Liver (tissue), 9 donors: ENCODE results near the gene CCDC30. TPM values are rescaled to one million over a fixed set of nuclear protein-coding genes. Genes with fewer than 3 reads are reported as not detected.

Experiments used
- DNase-seq: peaks from one replicate; pipeline ENCODE4 v3.0.0-alpha.2; 2017; ENCODE audit warnings: low spot score
- H3K27ac ChIP-seq, 2 donors: one replicate each; pipeline ENCODE4 v1.7.0; 2013; ENCODE audit warnings: inconsistent platforms in 2 of 2, low read length in 2 of 2, control low read depth in 1 of 2, low read depth in 1 of 2, mild to moderate bottlenecking in 1 of 2
- H3K27me3 ChIP-seq, 4 donors: one replicate each; pipeline versions ENCODE4 v1.6.1 to v1.7.0; 2013; ENCODE audit warnings: low read length in 3 of 4, inconsistent platforms in 1 of 4, mild to moderate bottlenecking in 1 of 4, moderate library complexity in 1 of 4; ENCODE audit not compliant: control insufficient read depth in 4 of 4, insufficient read depth in 4 of 4
- H3K36me3 ChIP-seq, 4 donors: one replicate each; pipeline versions ENCODE4 v1.6.1 to v1.7.0; 2013; ENCODE audit warnings: low read length in 3 of 4, mild to moderate bottlenecking in 3 of 4, low read depth in 1 of 4, moderate library complexity in 1 of 4; ENCODE audit not compliant: control insufficient read depth in 4 of 4, insufficient read depth in 3 of 4
- H3K4me1 ChIP-seq, 4 donors: one replicate each; pipeline versions ENCODE4 v1.6.1 to v1.7.0; 2013; ENCODE audit warnings: low read length in 3 of 4, mild to moderate bottlenecking in 3 of 4, moderate library complexity in 1 of 4; ENCODE audit not compliant: control insufficient read depth in 4 of 4, insufficient read depth in 4 of 4
- H3K4me3 ChIP-seq, 3 donors: one replicate each; pipeline versions ENCODE4 v1.6.1 to v1.7.0; 2013; ENCODE audit warnings: low read length in 3 of 3, control low read depth in 1 of 3, low read depth in 1 of 3, mild to moderate bottlenecking in 1 of 3
- H3K9ac ChIP-seq, 2 donors: one replicate each; pipeline ENCODE4 v1.7.0; 2013; ENCODE audit warnings: low read length in 2 of 2, mild to moderate bottlenecking in 2 of 2, moderate library complexity in 2 of 2, control low read depth in 1 of 2, low read depth in 1 of 2
- H3K9me3 ChIP-seq, 4 donors: one replicate each; pipeline versions ENCODE4 v1.6.1 to v1.7.0; 2013; ENCODE audit warnings: low read length in 3 of 4; ENCODE audit not compliant: control insufficient read depth in 4 of 4
- CTCF ChIP-seq: fragments of 150-350 bp; IDR thresholded peaks from 2 replicates; pipeline ENCODE4 v1.5.1; 2017; ENCODE audit warnings: improper control_type of control experiment, low read depth, low read length; ENCODE audit not compliant: missing input control
- EGR1 ChIP-seq, 2 donors: IDR thresholded peaks; 2 replicates each; pipeline ENCODE4 v1.6.1; 2016 to 2018; ENCODE audit warnings: antibody characterized with exemption in 2 of 2, low read depth in 2 of 2
- FOXA1 ChIP-seq: IDR thresholded peaks from 2 replicates; pipeline ENCODE4 v1.6.1; 2016; ENCODE audit warnings: antibody characterized with exemption
- FOXA2 ChIP-seq: IDR thresholded peaks from 2 replicates; pipeline ENCODE4 v1.6.1; 2016; ENCODE audit warnings: antibody characterized with exemption
- GABPA ChIP-seq, 2 donors: IDR thresholded peaks in 1 of 2; conservative IDR thresholded peaks in 1 of 2; 2 replicates each; pipeline ENCODE4 v1.6.1; 2016; ENCODE audit warnings: antibody characterized with exemption in 2 of 2, mild to moderate bottlenecking in 1 of 2, moderate library complexity in 1 of 2
- HNF4A ChIP-seq, 2 donors: conservative IDR thresholded peaks; 2 replicates each; pipeline ENCODE4 v1.6.1; 2016; ENCODE audit warnings: antibody characterized with exemption in 2 of 2, mild to moderate bottlenecking in 2 of 2
- HNF4G ChIP-seq: IDR thresholded peaks from 2 replicates; pipeline ENCODE4 v1.6.1; 2016; ENCODE audit warnings: antibody characterized with exemption
- JUND ChIP-seq, 2 donors: IDR thresholded peaks; 2 replicates each; pipeline ENCODE4 v1.6.1; 2016; ENCODE audit warnings: antibody characterized with exemption in 2 of 2
- MAX ChIP-seq: IDR thresholded peaks from 2 replicates; pipeline ENCODE4 v1.6.1; 2016; ENCODE audit warnings: antibody characterized with exemption
- NR2F2 ChIP-seq: IDR thresholded peaks from 2 replicates; pipeline ENCODE4 v1.6.1; 2016; ENCODE audit warnings: antibody characterized with exemption
- RAD21 ChIP-seq, 2 donors: IDR thresholded peaks; 2 replicates each; pipeline ENCODE4 v1.6.1; 2016; ENCODE audit warnings: antibody characterized with exemption in 2 of 2, mild to moderate bottlenecking in 2 of 2
- RXRA ChIP-seq, 2 donors: IDR thresholded peaks; 2 replicates each; pipeline ENCODE4 v1.6.1; 2017 to 2018; ENCODE audit warnings: antibody characterized with exemption in 2 of 2, mild to moderate bottlenecking in 1 of 2
- SP1 ChIP-seq: IDR thresholded peaks from 2 replicates; pipeline ENCODE4 v1.6.1; 2018; ENCODE audit warnings: antibody characterized with exemption, mild to moderate bottlenecking
- TAF1 ChIP-seq: conservative IDR thresholded peaks from 2 replicates; pipeline ENCODE4 v1.6.1; 2016; ENCODE audit warnings: antibody characterized with exemption, mild to moderate bottlenecking
- YY1 ChIP-seq: IDR thresholded peaks from 2 replicates; pipeline ENCODE4 v1.6.1; 2016; ENCODE audit warnings: antibody characterized with exemption, mild to moderate bottlenecking
- WGBS: extraction: QIAGEN DNeasy Blood & Tissue Kit; methylation state at CpG from one replicate; pipeline ENCODE4 v1.1.7; 2013; 5-methylcytosine and 5-hydroxymethylcytosine counted together
- polyA plus RNA-seq, 2 donors: library from polyadenylated mRNA; stranded (reverse) in 1 of 2; unstranded in 1 of 2; fragments of 200-250 nt in 1 of 2; fragments of >200 nt in 1 of 2; fragmentation: Nextera tagmentation in 1 of 2; extraction: Ambion mirVana in 1 of 2; gene quantifications; one replicate each; pipeline versions ENCODE4 v1.2.1 to v1.2.3, GENCODE V29; 2013 to 2015
- total RNA-seq, 2 donors: library from RNA; depleted of rRNA; stranded (reverse); fragments of >200 nt; gene quantifications; one replicate each; pipeline ENCODE4 v1.2.3, GENCODE V29; 2014
- TF ChIP-seq, protein P1 (sequence below): IDR thresholded peaks from 2 replicates; pipeline ENCODE4 v1.6.1; 2016; ENCODE audit warnings: antibody characterized with exemption
- TF ChIP-seq, protein P2 (sequence below): IDR thresholded peaks from 2 replicates; pipeline ENCODE4 v1.6.1; 2016; ENCODE audit warnings: antibody characterized with exemption, mild to moderate bottlenecking
- TF ChIP-seq, protein P3 (sequence below): IDR thresholded peaks from 2 replicates; pipeline ENCODE4 v1.6.1; 2016; ENCODE audit warnings: antibody characterized with exemption
- donor health status: healthy.
- donor health status: healthy.
- donor health status: healthy.
- donor health status: healthy.
- donor health status: healthy.

Gene CCDC30
- total and polyA plus RNA-seq, 4 donors = 0.07 to 2.0 (median 1.3) TPM

DNA sequence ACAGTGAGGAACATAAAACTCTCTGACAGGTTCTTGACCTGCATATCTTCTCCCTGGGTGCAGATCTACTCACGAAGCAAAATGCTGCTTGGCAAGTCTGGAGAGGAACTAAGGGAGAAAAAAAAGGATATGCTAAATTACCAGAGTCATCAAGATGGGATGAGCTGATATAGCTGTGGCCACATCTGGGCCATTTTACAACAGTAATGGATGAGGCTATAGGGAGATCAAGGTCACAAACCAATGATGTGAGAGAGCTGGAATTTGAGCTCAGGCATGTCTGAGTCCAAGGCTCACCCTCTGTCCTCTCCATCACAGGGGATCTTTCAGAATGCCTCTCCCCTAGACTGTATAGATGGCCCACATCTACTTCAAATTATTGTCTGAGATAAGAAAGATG is 33.5 kb upstream of the CCDC30 start:
- H3K27ac ChIP-seq = no peak overlapping the region
- H3K4me1 ChIP-seq = peaks cover 0 to 17% (median 16%) of the 10 kb centered on the region in 4 donors
- no peak overlapping the region for H3K9ac ChIP-seq
- no peak for TF ChIP-seq YY1
- no peak for TF ChIP-seq HNF4G
- no peak for TF ChIP-seq MAX
- TF ChIP-seq, protein P1, sequence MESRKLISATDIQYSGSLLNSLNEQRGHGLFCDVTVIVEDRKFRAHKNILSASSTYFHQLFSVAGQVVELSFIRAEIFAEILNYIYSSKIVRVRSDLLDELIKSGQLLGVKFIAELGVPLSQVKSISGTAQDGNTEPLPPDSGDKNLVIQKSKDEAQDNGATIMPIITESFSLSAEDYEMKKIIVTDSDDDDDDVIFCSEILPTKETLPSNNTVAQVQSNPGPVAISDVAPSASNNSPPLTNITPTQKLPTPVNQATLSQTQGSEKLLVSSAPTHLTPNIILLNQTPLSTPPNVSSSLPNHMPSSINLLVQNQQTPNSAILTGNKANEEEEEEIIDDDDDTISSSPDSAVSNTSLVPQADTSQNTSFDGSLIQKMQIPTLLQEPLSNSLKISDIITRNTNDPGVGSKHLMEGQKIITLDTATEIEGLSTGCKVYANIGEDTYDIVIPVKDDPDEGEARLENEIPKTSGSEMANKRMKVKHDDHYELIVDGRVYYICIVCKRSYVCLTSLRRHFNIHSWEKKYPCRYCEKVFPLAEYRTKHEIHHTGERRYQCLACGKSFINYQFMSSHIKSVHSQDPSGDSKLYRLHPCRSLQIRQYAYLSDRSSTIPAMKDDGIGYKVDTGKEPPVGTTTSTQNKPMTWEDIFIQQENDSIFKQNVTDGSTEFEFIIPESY = no peak
- TF ChIP-seq, protein P2, sequence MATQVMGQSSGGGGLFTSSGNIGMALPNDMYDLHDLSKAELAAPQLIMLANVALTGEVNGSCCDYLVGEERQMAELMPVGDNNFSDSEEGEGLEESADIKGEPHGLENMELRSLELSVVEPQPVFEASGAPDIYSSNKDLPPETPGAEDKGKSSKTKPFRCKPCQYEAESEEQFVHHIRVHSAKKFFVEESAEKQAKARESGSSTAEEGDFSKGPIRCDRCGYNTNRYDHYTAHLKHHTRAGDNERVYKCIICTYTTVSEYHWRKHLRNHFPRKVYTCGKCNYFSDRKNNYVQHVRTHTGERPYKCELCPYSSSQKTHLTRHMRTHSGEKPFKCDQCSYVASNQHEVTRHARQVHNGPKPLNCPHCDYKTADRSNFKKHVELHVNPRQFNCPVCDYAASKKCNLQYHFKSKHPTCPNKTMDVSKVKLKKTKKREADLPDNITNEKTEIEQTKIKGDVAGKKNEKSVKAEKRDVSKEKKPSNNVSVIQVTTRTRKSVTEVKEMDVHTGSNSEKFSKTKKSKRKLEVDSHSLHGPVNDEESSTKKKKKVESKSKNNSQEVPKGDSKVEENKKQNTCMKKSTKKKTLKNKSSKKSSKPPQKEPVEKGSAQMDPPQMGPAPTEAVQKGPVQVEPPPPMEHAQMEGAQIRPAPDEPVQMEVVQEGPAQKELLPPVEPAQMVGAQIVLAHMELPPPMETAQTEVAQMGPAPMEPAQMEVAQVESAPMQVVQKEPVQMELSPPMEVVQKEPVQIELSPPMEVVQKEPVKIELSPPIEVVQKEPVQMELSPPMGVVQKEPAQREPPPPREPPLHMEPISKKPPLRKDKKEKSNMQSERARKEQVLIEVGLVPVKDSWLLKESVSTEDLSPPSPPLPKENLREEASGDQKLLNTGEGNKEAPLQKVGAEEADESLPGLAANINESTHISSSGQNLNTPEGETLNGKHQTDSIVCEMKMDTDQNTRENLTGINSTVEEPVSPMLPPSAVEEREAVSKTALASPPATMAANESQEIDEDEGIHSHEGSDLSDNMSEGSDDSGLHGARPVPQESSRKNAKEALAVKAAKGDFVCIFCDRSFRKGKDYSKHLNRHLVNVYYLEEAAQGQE = no peak
- TF ChIP-seq FOXA2 = no peak
- H3K27me3 ChIP-seq = no peaks in the 10 kb centered on the region
- no peak overlapping the region for H3K4me3 ChIP-seq
- WGBS = 81% methylated on average over 1 of the region's 1 CpG
- no peaks in the 10 kb centered on the region for H3K9me3 ChIP-seq
- H3K36me3 ChIP-seq = peaks cover 0 to 4% (median 0%) of the 10 kb centered on the region in 4 donors
- DNase-seq = no peak

DNA sequence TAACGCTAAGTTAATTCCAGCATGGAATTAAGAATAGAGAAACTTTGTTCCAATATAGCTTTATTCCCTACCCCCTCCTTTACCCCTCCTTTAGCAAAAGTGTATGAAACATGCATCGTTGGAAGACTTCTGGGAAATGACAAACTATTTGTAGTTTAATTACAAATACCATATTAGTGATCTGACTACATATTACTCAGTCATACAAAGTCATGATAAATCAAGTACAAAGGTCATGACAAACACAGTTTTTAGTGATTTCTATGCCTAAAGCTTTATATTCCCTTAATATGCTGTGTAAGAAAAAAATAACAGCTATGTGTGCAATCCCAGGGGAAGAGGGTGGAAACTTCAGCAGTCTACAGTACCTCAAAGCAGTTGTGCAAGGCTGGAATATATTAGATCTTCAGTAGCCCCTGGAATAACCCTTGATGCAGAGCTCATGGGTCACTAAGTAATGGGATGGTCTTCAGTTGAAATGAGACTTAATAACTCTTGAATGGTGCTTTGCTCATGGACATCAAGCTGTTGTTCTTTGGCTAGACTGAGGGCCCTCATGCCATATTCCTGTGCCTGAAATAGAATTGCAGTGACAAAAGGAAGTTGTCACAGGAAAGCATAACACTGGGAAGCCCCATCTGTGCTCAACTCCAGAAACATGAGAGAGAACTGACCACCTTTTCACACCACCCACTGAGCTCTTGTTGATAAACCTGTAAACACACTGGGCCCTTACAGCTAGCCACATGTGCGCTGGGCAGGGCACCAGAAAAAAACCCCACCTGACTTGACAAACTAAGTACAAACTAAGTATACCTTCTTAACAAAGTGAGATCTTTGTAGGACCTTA is 32.6 kb upstream of the CCDC30 start:
- Histone ChIP-seq H3K9me3 (no peaks in the 10 kb centered on the region), H3K27ac (no peak overlapping the region), H3K27me3 (no peaks in the 10 kb centered on the region), H3K36me3 (peaks cover 0 to 4% (median 3%) of the 10 kb centered on the region in 4 donors), H3K4me1 (peaks cover 0 to 17% (median 16%) of the 10 kb centered on the region in 4 donors), H3K9ac (no peak overlapping the region), H3K4me3 (no peak overlapping the region)
- no peak for DNase-seq
- 90% methylated on average over 3 of the region's 3 CpGs for WGBS
- TF ChIP-seq RAD21 (IDR thresholded peaks at IDR 0.05) (no peak), FOXA2 (no peak), SP1 (no peak), NR2F2 (no peak), JUND (IDR thresholded peaks at IDR 0.05) (no peak), CTCF (no peak), HNF4A (conservative IDR thresholded peaks at IDR 0.05) (no peak), HNF4G (no peak), FOXA1 (no peak), TAF1 (no peak), RXRA (IDR thresholded peaks at IDR 0.05) (no peak), YY1 (no peak), MAX (no peak), GABPA (IDR thresholded peaks at IDR 0.05 in 1 of 2, conservative IDR thresholded peaks at IDR 0.05 in 1 of 2) (no peak), EGR1 (IDR thresholded peaks at IDR 0.05; ENCODE audit: low read depth in 2 of 2) (no peak)
- TF ChIP-seq, protein P3, sequence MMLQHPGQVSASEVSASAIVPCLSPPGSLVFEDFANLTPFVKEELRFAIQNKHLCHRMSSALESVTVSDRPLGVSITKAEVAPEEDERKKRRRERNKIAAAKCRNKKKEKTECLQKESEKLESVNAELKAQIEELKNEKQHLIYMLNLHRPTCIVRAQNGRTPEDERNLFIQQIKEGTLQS = no peak
- TF ChIP-seq, protein P1 = no peak
